ENCODE data around the gene FLNC. TPM values are rescaled to one million over a fixed set of nuclear protein-coding genes. Genes with fewer than 3 reads are reported as not detected.

Gene FLNC
- total and polyA plus RNA-seq, 2 donors (not counting 3 experiments of a cell fraction or from before 2014, with no cell fraction given): 19.5 to 81.9 TPM

DNA sequence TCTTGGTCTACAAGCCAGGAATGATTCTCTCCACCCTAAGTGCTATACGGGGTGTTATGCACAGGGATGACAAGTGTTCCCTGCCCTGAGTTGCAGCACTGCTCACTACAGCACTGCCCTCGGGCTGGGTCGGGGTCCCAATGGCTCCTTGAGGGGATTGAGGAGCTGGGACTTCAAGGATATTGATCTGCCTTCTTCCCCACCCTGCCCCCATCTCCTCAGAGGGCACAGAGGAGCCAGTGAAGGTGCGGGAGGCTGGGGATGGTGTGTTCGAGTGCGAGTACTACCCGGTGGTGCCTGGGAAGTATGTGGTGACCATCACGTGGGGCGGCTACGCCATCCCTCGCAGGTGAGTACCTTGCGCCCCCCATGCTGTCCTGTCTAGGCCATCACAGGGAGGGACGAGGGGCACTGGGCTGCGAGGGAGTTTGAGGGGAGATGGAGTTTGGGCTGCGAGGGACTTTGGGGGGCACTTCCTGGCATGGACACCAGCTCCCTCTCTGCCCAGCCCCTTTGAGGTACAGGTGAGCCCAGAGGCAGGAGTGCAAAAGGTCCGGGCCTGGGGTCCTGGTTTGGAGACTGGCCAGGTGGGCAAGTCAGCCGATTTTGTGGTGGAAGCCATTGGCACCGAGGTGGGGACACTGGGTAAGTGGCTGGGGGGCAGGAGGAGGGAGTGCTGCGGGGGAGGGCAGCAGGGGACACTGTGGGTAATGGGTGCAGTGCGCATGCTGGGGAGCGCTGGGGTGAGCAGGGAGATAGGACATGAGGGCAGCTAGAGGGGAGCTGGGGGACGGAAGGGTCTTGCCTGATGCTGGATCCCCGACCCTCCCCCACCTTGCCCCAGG is 10.3 kb downstream of the FLNC start:
- CTCF ChIA-PET: interaction anchor here (0.7 kb wide), 2 partner anchors 11 to 23 kb away, joined by 3 read pairs; no protein-coding TSS in a partner anchor
- H4K20me1 ChIP-seq (replicated peaks; ENCODE audit: control insufficient read depth, extremely low read depth, insufficient read depth, low read length): no peaks in the 10 kb centered on the region
- H3K9me1 ChIP-seq (replicated peaks; ENCODE audit: control insufficient read depth, extremely low read depth, insufficient read depth, low read length): no peaks in the 10 kb centered on the region
- no peaks in the 10 kb centered on the region for H3K4me1 ChIP-seq (ENCODE audit: control insufficient read depth, extremely low read depth, insufficient read depth, low read length)
- peaks cover 11 to 79% of the 10 kb centered on the region in 2 experiments for H3K36me3 ChIP-seq (ENCODE audit: control insufficient read depth in 2 of 2, extremely low read depth in 1 of 2, insufficient read depth in 2 of 2, low read length in 2 of 2)
- DNase-seq (ENCODE audit: low read depth, low spot score) (no peak), FAIRE-seq (no peak)
- intact Hi-C loops (cut with micrococcal nuclease) (no loop called here), dilution Hi-C loops (cut with MboI; ENCODE audit: extremely low pct_ligation_motif_present, low sequenced_read_pairs) (no loop called here)
- no peak overlapping the region for H2AFZ ChIP-seq (ENCODE audit: low read depth, low read length)
- POLR2A ChIA-PET: no interaction called here
- no peak overlapping the region for H3K9ac ChIP-seq (replicated peaks; ENCODE audit: extremely low read depth, insufficient read depth, low read length)
- H3K27me3 ChIP-seq (ENCODE audit: control insufficient read depth in 2 of 2, insufficient read depth in 2 of 2, low read length in 2 of 2): no peaks in the 10 kb centered on the region
- TSS peak; percentile 0 for BruUV-seq (replicated peaks)
- H3K4me3 ChIP-seq (replicated peaks in 1 of 3; ENCODE audit: insufficient read depth in 1 of 3, low read depth in 1 of 3, low read length in 3 of 3): no peak overlapping the region
- no peak overlapping the region for H3K4me2 ChIP-seq (ENCODE audit: insufficient read depth, low read length)
- no peak for TF ChIP-seq FOS (IDR thresholded peaks at IDR 0.05; ENCODE audit: borderline replicate concordance, insufficient read depth, low read length)
- no peak for TF ChIP-seq JUN (IDR thresholded peaks at IDR 0.05; ENCODE audit: borderline replicate concordance, insufficient read depth, insufficient read length, low read depth)
- TF ChIP-seq GATA2 (IDR thresholded peaks at IDR 0.05; ENCODE audit: insufficient read depth, insufficient read length, low read depth, low read length): no peak
- TF ChIP-seq MYC (IDR thresholded peaks at IDR 0.05; ENCODE audit: low read depth, low read length): no peak
- TF ChIP-seq EZH2 (IDR thresholded peaks at IDR 0.05; ENCODE audit: borderline replicate concordance, low read depth, low read length, severe bottlenecking): no peak
- TF ChIP-seq POLR2AphosphoS5 (IDR thresholded peaks at IDR 0.05; ENCODE audit: insufficient read depth, low read depth, low read length): no peak
- TF ChIP-seq, protein P1, sequence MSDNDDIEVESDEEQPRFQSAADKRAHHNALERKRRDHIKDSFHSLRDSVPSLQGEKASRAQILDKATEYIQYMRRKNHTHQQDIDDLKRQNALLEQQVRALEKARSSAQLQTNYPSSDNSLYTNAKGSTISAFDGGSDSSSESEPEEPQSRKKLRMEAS (IDR thresholded peaks at IDR 0.05; ENCODE audit: insufficient read depth, insufficient read length): no peak
- TF ChIP-seq, protein P2, sequence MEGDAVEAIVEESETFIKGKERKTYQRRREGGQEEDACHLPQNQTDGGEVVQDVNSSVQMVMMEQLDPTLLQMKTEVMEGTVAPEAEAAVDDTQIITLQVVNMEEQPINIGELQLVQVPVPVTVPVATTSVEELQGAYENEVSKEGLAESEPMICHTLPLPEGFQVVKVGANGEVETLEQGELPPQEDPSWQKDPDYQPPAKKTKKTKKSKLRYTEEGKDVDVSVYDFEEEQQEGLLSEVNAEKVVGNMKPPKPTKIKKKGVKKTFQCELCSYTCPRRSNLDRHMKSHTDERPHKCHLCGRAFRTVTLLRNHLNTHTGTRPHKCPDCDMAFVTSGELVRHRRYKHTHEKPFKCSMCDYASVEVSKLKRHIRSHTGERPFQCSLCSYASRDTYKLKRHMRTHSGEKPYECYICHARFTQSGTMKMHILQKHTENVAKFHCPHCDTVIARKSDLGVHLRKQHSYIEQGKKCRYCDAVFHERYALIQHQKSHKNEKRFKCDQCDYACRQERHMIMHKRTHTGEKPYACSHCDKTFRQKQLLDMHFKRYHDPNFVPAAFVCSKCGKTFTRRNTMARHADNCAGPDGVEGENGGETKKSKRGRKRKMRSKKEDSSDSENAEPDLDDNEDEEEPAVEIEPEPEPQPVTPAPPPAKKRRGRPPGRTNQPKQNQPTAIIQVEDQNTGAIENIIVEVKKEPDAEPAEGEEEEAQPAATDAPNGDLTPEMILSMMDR (IDR thresholded peaks at IDR 0.05; ENCODE audit: extremely low read depth in 1 of 2, insufficient read depth in 1 of 2, low read depth in 1 of 2, low read length in 2 of 2): no peak
- no peak for TF ChIP-seq POLR2A (IDR thresholded peaks at IDR 0.05; ENCODE audit: low read depth, low read length)
- no peaks in the 10 kb centered on the region for H3K9me3 ChIP-seq (replicated peaks; ENCODE audit: control insufficient read depth, insufficient read depth, low read length)
- no peak overlapping the region for H3K27ac ChIP-seq (ENCODE audit: insufficient read depth, low read depth, low read length)
- no peaks in the 10 kb centered on the region for H3K79me2 ChIP-seq (ENCODE audit: control insufficient read depth, insufficient read depth, low read length)

Data from endothelial cell of umbilical vein (primary cell).